ENCODE data around the gene POLD1. TPM values are rescaled to one million over a fixed set of nuclear protein-coding genes. Genes with fewer than 3 reads are reported as not detected.

POLD1 gene
- total and polyA plus RNA-seq, 2 experiments from 2014 or later = 18.2 to 32.6 TPM

DNA sequence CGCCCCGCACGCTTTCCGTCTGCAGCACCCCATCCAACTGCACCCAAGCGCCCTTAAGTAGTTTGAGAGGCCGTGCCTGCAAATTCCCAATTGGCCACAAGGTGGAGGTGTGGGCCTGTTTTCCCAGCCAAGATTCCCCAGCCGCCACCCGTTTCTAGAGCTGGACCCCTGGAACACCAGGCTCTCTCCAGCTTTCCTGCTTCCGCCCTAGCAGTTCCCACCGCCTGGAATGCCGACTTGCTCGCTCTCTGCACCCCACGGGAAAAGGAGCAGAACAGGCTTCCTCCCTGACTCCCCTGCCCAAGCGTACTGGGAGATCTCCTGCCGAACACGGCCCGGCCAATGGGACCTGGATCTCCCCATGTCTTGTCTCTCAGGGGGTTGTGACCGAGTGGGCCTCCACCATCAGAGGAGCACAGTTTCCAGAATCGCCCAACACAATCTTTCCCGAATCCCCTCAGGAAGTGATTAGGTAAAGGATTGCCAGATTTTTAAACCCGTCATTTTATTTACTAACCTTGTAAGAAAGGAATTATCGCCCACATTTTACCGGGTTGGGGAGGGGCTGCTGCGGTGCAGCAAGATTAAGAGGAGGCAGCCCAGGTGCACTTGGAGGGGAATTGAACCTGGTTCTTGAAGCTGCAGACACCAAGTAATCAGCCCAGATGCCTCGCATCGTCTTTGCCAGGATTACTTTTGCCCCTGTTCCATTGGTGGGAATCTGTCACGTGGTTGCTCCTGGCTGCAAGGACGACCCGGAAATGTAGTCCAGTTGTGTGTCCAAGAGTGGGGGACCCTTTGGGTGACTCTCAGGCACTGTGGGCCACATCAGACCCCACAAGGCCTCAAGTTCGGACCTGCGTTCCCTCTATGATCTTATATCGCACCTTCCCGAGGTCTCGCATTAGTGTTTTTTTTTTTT, 15.2 kb upstream of the POLD1 start:
- DNase-seq (ENCODE audit: low spot score) = peak; percentile 87
- WGBS (ENCODE audit: low lambda C conversion rate, missing lambda C conversion rate) = 11% methylated on average over 33 of the region's 34 CpGs
- H3K79me2 ChIP-seq = no peaks in the 10 kb centered on the region
- H3K4me3 ChIP-seq = peak overlapping the region; percentile 71
- H3K4me2 ChIP-seq = peak overlapping the region; percentile 95
- no peaks in the 10 kb centered on the region for H3K27me3 ChIP-seq
- no peaks in the 10 kb centered on the region for H3K4me1 ChIP-seq (ENCODE audit: insufficient read depth)
- no peaks in the 10 kb centered on the region for H3K9me3 ChIP-seq (ENCODE audit: low read depth)
- H2AFZ ChIP-seq = peak overlapping the region; percentile 98
- no peaks in the 10 kb centered on the region for H3K36me3 ChIP-seq (replicated peaks; ENCODE audit: insufficient read depth, low read depth)
- H4K20me1 ChIP-seq (ENCODE audit: insufficient read depth, poor library complexity, severe bottlenecking) = no peaks in the 10 kb centered on the region
- peak overlapping the region; percentile 86 for H3K27ac ChIP-seq
- no peak for TF ChIP-seq EZH2 (IDR thresholded peaks at IDR 0.05; ENCODE audit: borderline replicate concordance)
- no peak for TF ChIP-seq EZH2phosphoT487 (IDR thresholded peaks at IDR 0.05; ENCODE audit: low read depth, severe bottlenecking, unreplicated experiment)
- TF ChIP-seq, protein P1, sequence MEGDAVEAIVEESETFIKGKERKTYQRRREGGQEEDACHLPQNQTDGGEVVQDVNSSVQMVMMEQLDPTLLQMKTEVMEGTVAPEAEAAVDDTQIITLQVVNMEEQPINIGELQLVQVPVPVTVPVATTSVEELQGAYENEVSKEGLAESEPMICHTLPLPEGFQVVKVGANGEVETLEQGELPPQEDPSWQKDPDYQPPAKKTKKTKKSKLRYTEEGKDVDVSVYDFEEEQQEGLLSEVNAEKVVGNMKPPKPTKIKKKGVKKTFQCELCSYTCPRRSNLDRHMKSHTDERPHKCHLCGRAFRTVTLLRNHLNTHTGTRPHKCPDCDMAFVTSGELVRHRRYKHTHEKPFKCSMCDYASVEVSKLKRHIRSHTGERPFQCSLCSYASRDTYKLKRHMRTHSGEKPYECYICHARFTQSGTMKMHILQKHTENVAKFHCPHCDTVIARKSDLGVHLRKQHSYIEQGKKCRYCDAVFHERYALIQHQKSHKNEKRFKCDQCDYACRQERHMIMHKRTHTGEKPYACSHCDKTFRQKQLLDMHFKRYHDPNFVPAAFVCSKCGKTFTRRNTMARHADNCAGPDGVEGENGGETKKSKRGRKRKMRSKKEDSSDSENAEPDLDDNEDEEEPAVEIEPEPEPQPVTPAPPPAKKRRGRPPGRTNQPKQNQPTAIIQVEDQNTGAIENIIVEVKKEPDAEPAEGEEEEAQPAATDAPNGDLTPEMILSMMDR (IDR thresholded peaks at IDR 0.05; ENCODE audit: poor library complexity) = peak; percentile 91
- H3K9me2 ChIP-seq (replicated peaks; ENCODE audit: insufficient read depth) = no peaks in the 10 kb centered on the region

DNA sequence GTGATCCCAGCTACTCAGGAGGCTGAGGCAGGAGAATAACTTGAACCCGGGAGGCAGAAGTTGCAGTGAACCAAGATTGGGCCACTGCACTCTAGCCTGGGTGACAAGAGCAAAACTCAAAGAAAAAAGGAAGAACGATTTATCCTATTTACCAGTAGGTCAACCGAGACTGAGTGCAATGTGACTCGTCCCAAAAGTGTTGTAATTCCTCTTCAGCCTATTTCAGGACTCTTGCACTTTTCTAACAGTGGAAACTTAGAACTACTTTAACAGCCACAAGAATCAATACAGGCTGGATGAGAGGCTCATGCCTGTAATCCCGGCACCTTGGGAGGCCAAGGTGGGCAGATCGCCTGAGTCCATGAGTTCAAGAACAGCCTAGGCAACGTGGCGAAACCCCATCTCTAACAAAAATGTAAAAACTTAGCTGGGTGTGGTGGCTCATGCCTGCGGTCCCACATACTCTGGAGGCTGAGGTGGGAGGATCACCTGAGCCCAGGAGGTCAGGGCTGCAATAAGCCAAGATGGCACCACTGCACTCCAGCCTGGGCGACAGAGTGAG, 12.2 kb upstream of the POLD1 start:
- H3K4me3 ChIP-seq = no peak overlapping the region
- no peak overlapping the region for H3K4me2 ChIP-seq
- WGBS (ENCODE audit: low lambda C conversion rate, missing lambda C conversion rate) = 86% methylated on average over 10 of the region's 10 CpGs
- no peaks in the 10 kb centered on the region for H3K36me3 ChIP-seq (replicated peaks; ENCODE audit: insufficient read depth, low read depth)
- no peaks in the 10 kb centered on the region for H3K9me2 ChIP-seq (replicated peaks; ENCODE audit: insufficient read depth)
- no peaks in the 10 kb centered on the region for H3K9me3 ChIP-seq (ENCODE audit: low read depth)
- peaks cover 2% of the 10 kb centered on the region for H4K20me1 ChIP-seq (ENCODE audit: insufficient read depth, poor library complexity, severe bottlenecking)
- H3K4me1 ChIP-seq (ENCODE audit: insufficient read depth) = no peaks in the 10 kb centered on the region
- TF ChIP-seq EZH2 (IDR thresholded peaks at IDR 0.05; ENCODE audit: borderline replicate concordance) (no peak), EZH2phosphoT487 (IDR thresholded peaks at IDR 0.05; ENCODE audit: low read depth, severe bottlenecking, unreplicated experiment) (no peak)
- TF ChIP-seq, protein P1 (IDR thresholded peaks at IDR 0.05; ENCODE audit: poor library complexity) = no peak
- H3K27ac ChIP-seq = no peak overlapping the region
- H3K79me2 ChIP-seq = no peaks in the 10 kb centered on the region
- no peaks in the 10 kb centered on the region for H3K27me3 ChIP-seq
- DNase-seq (ENCODE audit: low spot score) = no peak
- no peak overlapping the region for H2AFZ ChIP-seq

DNA sequence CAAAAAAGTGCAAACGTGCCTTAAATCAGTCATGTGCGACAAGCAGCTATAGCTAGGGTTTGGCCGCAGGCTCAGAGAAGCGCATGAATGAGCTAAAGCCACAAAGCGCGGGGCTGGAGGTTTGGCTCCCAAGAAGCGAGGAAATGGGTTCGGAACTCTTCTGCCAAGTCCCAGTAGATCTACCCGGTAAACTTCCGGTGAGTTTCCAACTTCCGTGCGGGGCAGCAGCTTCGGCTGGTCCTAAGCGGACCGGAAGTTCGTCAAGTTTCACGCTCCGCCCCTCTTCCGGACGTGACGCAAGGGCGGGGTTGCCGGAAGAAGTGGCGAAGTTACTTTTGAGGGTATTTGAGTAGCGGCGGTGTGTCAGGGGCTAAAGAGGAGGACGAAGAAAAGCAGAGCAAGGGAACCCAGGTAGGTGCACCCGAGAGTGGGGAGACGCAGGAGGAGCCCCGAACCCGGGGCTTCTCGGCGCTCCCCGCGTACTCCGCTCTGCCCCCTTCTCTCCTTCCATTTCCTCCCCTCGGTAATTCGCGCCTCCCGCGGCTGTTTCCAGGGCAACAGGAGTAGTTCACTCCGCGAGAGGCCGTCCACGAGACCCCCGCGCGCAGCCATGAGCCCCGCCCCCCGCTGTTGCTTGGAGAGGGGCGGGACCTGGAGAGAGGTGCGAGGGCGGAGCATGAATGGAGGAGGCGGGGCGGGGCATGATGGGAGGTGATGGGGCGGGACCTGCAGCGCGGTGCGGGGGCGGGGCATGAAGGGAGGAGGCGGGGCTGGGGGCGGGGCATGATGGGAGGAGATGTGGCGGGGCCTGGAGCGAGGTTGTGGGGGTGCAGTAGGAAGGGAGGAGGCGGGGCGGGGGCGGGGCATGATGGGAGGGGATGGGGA, 7.7 kb upstream of the POLD1 start, which contains the start of gene NR1H2:
TSS of gene NR1H2 (plus strand) at position 292 of the 885 bp plus-strand sequence. CDS start 1,149 bp downstream, outside the sequence.
- H2AFZ ChIP-seq = peak within 1 kb of the TSS; percentile 94
- TF ChIP-seq, protein P1 (IDR thresholded peaks at IDR 0.05; ENCODE audit: poor library complexity) = no peak
- no peak for TF ChIP-seq EZH2 (IDR thresholded peaks at IDR 0.05; ENCODE audit: borderline replicate concordance)
- no peaks in the 10 kb centered on the region for H3K27me3 ChIP-seq
- peak; percentile 98 for DNase-seq (ENCODE audit: low spot score)
- H4K20me1 ChIP-seq (ENCODE audit: insufficient read depth, poor library complexity, severe bottlenecking) = peaks cover 8% of the 10 kb centered on the region
- no peaks in the 10 kb centered on the region for H3K9me2 ChIP-seq (replicated peaks; ENCODE audit: insufficient read depth)
- peak within 1 kb of the TSS; percentile 80 for H3K4me2 ChIP-seq
- peak within 1 kb of the TSS; percentile 98 for H3K27ac ChIP-seq
- H3K4me1 ChIP-seq (ENCODE audit: insufficient read depth) = no peaks in the 10 kb centered on the region
- under 1% methylated on average over 49 of the region's 67 CpGs for WGBS (ENCODE audit: low lambda C conversion rate, missing lambda C conversion rate)
- H3K36me3 ChIP-seq (replicated peaks; ENCODE audit: insufficient read depth, low read depth) = no peaks in the 10 kb centered on the region
- peak within 1 kb of the TSS; percentile 56 for H3K4me3 ChIP-seq
- H3K9me3 ChIP-seq (ENCODE audit: low read depth) = no peaks in the 10 kb centered on the region
- no peaks in the 10 kb centered on the region for H3K79me2 ChIP-seq

Data from hepatocyte (in vitro differentiated cells).